Sigmoid colon (tissue), 7 donors: ENCODE measurements around the gene DYNC1LI1. TPM values are rescaled to one million over a fixed set of nuclear protein-coding genes. Genes with fewer than 3 reads are reported as not detected.
A peak's percentile ranks its signal among the peaks of the same experiment; 100 is the strongest.

Experiments
- DNase-seq: peaks from one replicate; pipeline ENCODE4 v3.0.0-alpha.2; 2019
- H3K27ac ChIP-seq, 4 donors: fragments of 200-600 bp; sonication (generic); one replicate each; pipeline ENCODE4 v1.5.1; 2016 to 2019; ENCODE audit warnings: mild to moderate bottlenecking in 1 of 4
- H3K27me3 ChIP-seq, 3 donors: fragments of 200-600 bp; sonication (generic); one replicate each; pipeline ENCODE4 v1.5.1; 2019; ENCODE audit warnings: mild to moderate bottlenecking in 1 of 3
- H3K36me3 ChIP-seq, 4 donors: fragments of 200-600 bp; sonication (generic); one replicate each; pipeline ENCODE4 v1.5.1; 2016 to 2019
- H3K4me1 ChIP-seq, 4 donors: fragments of 200-600 bp; sonication (generic); one replicate each; pipeline ENCODE4 v1.5.1; 2017 to 2019
- H3K4me3 ChIP-seq, 4 donors: fragments of 200-600 bp; sonication (generic); one replicate each; pipeline ENCODE4 v1.5.1; 2017 to 2019; ENCODE audit warnings: mild to moderate bottlenecking in 2 of 4, moderate library complexity in 1 of 4
- H3K9me3 ChIP-seq, 4 donors: fragments of 200-600 bp in 3 of 4; sonication (generic) in 3 of 4; one replicate each; pipeline versions ENCODE4 v1.5.1 to v1.6.1; 2013 to 2019
- CTCF ChIP-seq, 4 experiments: fragments of 450-650 bp in 3 of 4; fragments of 200-600 bp in 1 of 4; IDR thresholded peaks; one replicate each; pipeline ENCODE4 v1.5.1; 2016 to 2019; ENCODE audit warnings: antibody characterized with exemption in 4 of 4, mild to moderate bottlenecking in 3 of 4, moderate library complexity in 2 of 4
- EP300 ChIP-seq, 4 donors: sonication (generic); formaldehyde crosslinking; IDR thresholded peaks; one replicate each; pipeline ENCODE4 v1.6.1; 2017; ENCODE audit warnings: antibody characterized with exemption in 4 of 4
- POLR2A ChIP-seq, 2 donors: fragments of 450-650 bp; IDR thresholded peaks; one replicate each; pipeline ENCODE4 v1.6.1; 2016; ENCODE audit warnings: antibody characterized with exemption in 2 of 2, mild to moderate bottlenecking in 2 of 2, moderate library complexity in 2 of 2
- POLR2AphosphoS5 ChIP-seq, 4 donors: sonication (generic); formaldehyde crosslinking; IDR thresholded peaks; one replicate each; pipeline ENCODE4 v1.6.1; 2017; ENCODE audit warnings: antibody characterized with exemption in 4 of 4
- WGBS, 2 donors: extraction: QIAGEN DNeasy Blood & Tissue Kit; methylation state at CpG; one replicate each; pipeline ENCODE4 v1.1.7; 2013; 5-methylcytosine and 5-hydroxymethylcytosine counted together
- intact Hi-C: fragments of 100-400 bp; cut with DNase I; formaldehyde crosslinking; loops from one replicate; pipeline ENCODE4 v1.15.1; 2023
- polyA plus RNA-seq, 3 donors: library from polyadenylated mRNA; stranded (reverse); fragments of 200-250 nt; gene quantifications; one replicate each; pipeline ENCODE4 v1.2.3, GENCODE V29; 2013
- total RNA-seq, 4 donors: library from RNA; depleted of rRNA; stranded (reverse); fragments of >200 nt; gene quantifications; one replicate each; pipeline ENCODE4 v1.1.0, GENCODE V29; 2016
- donor health status: healthy with polysubstance abuse.
- donor health status: Bipolar disorder and iron deficiency.
- donor health status: healthy.

Gene DYNC1LI1
- total and polyA plus RNA-seq, 7 donors = 15.9 to 36.0 (median 18.5) TPM

GRCh38 chr3:32569540-32570420 lies 878 bp downstream of the DYNC1LI1 start:
- Histone ChIP-seq H3K36me3 (no peaks in the 10 kb centered on the region), H3K27ac (peak overlapping the region; percentile 98 to 99 (median 98)), H3K4me3 (peak overlapping the region; percentile 73 to 96 (median 94)), H3K4me1 (peaks cover 0 to 29% (median 20%) of the 10 kb centered on the region in 4 donors), H3K27me3 (no peaks in the 10 kb centered on the region), H3K9me3 (no peaks in the 10 kb centered on the region)
- DNase-seq = peak; percentile 83
- peak in 1 of 4 experiments; percentile 10 for TF ChIP-seq CTCF (IDR thresholded peaks at IDR 0.05)
- TF ChIP-seq POLR2A (IDR thresholded peaks at IDR 0.05) = no peak
- TF ChIP-seq POLR2AphosphoS5 (IDR thresholded peaks at IDR 0.05) = no peak
- no peak for TF ChIP-seq EP300 (IDR thresholded peaks at IDR 0.05)
- 1 to 2% methylated on average over 40 of the region's 40 CpGs for WGBS, 2 donors
- intact Hi-C loops = loop anchor here (2.0 to 10.0 kb wide), 4 partner anchors 67 to 1145 kb away; partner anchors contain the start of genes CLASP2, CMTM6 and CNOT10

- H3K27ac ChIP-seq = peak overlapping the region in 2 of 4 donors; percentile 98 to 99
- H3K9me3 ChIP-seq = no peaks in the 10 kb centered on the region
- intact Hi-C loops = no loop called here
- TF ChIP-seq POLR2A (IDR thresholded peaks at IDR 0.05) (no peak), CTCF (IDR thresholded peaks at IDR 0.05) (no peak), EP300 (IDR thresholded peaks at IDR 0.05) (no peak), POLR2AphosphoS5 (IDR thresholded peaks at IDR 0.05) (no peak)
- H3K27me3 ChIP-seq = no peaks in the 10 kb centered on the region
- H3K36me3 ChIP-seq = no peaks in the 10 kb centered on the region
- 89 to 93% methylated on average over 2 of the region's 2 CpGs for WGBS, 2 donors
- peaks cover 0 to 29% (median 20%) of the 10 kb centered on the region in 4 donors for H3K4me1 ChIP-seq
- no peak for DNase-seq
- H3K4me3 ChIP-seq = peak overlapping the region in 2 of 4 donors; percentile 92 to 96
Observed at GRCh38 chr3:32568953-32569352, 1.7 kb downstream of the DYNC1LI1 start.

- H3K4me1 ChIP-seq = peaks cover 0 to 15% (median 10%) of the 10 kb centered on the region in 4 donors
- H3K36me3 ChIP-seq = no peaks in the 10 kb centered on the region
- whole genome bisulfite sequencing, 2 donors = 98 to 100% methylated on average over 1 of the region's 1 CpG
- intact Hi-C loops = loop anchor here (5.0 kb wide), 1 partner anchor 37 kb away; no protein-coding TSS in a partner anchor
- no peaks in the 10 kb centered on the region for H3K27me3 ChIP-seq
- H3K9me3 ChIP-seq = no peaks in the 10 kb centered on the region
- TF ChIP-seq POLR2AphosphoS5 (IDR thresholded peaks at IDR 0.05) = no peak
- no peak for TF ChIP-seq CTCF (IDR thresholded peaks at IDR 0.05)
- TF ChIP-seq EP300 (IDR thresholded peaks at IDR 0.05) = no peak
- TF ChIP-seq POLR2A (IDR thresholded peaks at IDR 0.05) = no peak
- no peak overlapping the region for H3K27ac ChIP-seq
- DNase-seq = no peak
- no peak overlapping the region for H3K4me3 ChIP-seq
Observed at GRCh38 chr3:32564195-32564594, 6.5 kb downstream of the DYNC1LI1 start.

GRCh38 chr3:32562640-32563039 lies 8.0 kb downstream of the DYNC1LI1 start:
- TF ChIP-seq POLR2A (IDR thresholded peaks at IDR 0.05) (no peak), POLR2AphosphoS5 (IDR thresholded peaks at IDR 0.05) (no peak), CTCF (IDR thresholded peaks at IDR 0.05) (no peak), EP300 (IDR thresholded peaks at IDR 0.05) (no peak)
- no peak for DNase-seq
- intact Hi-C loops = loop anchor here (5.0 kb wide), 1 partner anchor 35 kb away; no protein-coding TSS in a partner anchor
- H3K4me3 ChIP-seq = no peak overlapping the region
- H3K27me3 ChIP-seq = no peaks in the 10 kb centered on the region
- H3K36me3 ChIP-seq = no peaks in the 10 kb centered on the region
- H3K4me1 ChIP-seq = no peaks in the 10 kb centered on the region
- 86 to 96% methylated on average over 7 of the region's 7 CpGs for WGBS, 2 donors
- no peaks in the 10 kb centered on the region for H3K9me3 ChIP-seq
- H3K27ac ChIP-seq = no peak overlapping the region
